HL-60 (cell line): Measurements from ENCODE around the gene TAT.
"Not testable (repeated sequence)": the region's sequence is repeated elsewhere in the genome, so short reads cannot be mapped to it uniquely, and the experiment has no call there.

Experiments
- DNase-seq, 2 experiments: peaks; one replicate each; pipeline ENCODE4 v3.0.0-alpha.2; 2010 to 2020; ENCODE audit warnings: low read depth in 1 of 2, low spot score in 1 of 2
- H3K27ac ChIP-seq: fragments of 250-450 bp; sonication (Bioruptor Pico); replicated peaks from 2 replicates; pipeline ENCODE4 v1.5.1; 2020; ENCODE audit warnings: mild to moderate bottlenecking, moderate library complexity
- H3K27me3 ChIP-seq: fragments of 250-450 bp; sonication (Bioruptor Pico); 2 replicates; pipeline ENCODE4 v1.5.1; 2021; ENCODE audit warnings: mild to moderate bottlenecking, moderate library complexity; ENCODE audit not compliant: insufficient read depth, poor library complexity, severe bottlenecking
- H3K4me3 ChIP-seq: replicated peaks from 2 replicates; pipeline ENCODE4 v1.5.1; 2011; ENCODE audit warnings: mild to moderate bottlenecking, control low read depth, low read length; ENCODE audit not compliant: insufficient read depth
- CTCF ChIP-seq: IDR thresholded peaks from one replicate; pipeline ENCODE4 v1.5.1; 2011; ENCODE audit warnings: low read length, control low read depth, inconsistent platforms; ENCODE audit not compliant: insufficient read depth
- GABPA ChIP-seq: IDR thresholded peaks from 2 replicates; pipeline ENCODE4 v1.6.1; 2012; ENCODE audit warnings: low read depth
- POLR2AphosphoS5 ChIP-seq: IDR thresholded peaks from 2 replicates; pipeline ENCODE4 v1.6.1; 2012; ENCODE audit warnings: low read depth
- REST ChIP-seq: IDR thresholded peaks from 2 replicates; pipeline ENCODE4 v1.6.1; 2012; ENCODE audit warnings: low read depth; ENCODE audit not compliant: insufficient replicate concordance
- SPI1 ChIP-seq: IDR thresholded peaks from 2 replicates; pipeline ENCODE4 v1.6.1; 2012; ENCODE audit warnings: low read depth, mild to moderate bottlenecking, borderline replicate concordance

The TAT gene

GRCh38 chr16:71590584-71590983 lies 13.7 kb upstream of the TAT start:
- peaks cover 6% of the 10 kb centered on the region for H3K27me3 ChIP-seq
- no peak for DNase-seq
- no peak overlapping the region for H3K4me3 ChIP-seq
- no peak for TF ChIP-seq SPI1
- TF ChIP-seq POLR2AphosphoS5, result no peak
- TF ChIP-seq GABPA, result no peak
- TF ChIP-seq REST, result no peak
- TF ChIP-seq CTCF, result no peak
- no peak overlapping the region for H3K27ac ChIP-seq

- not testable (repeated sequence) for H3K27me3 ChIP-seq, H3K27ac ChIP-seq, DNase-seq, H3K4me3 ChIP-seq
These were observed 13.2 kb upstream of the TAT start for GRCh38 chr16:71590071-71590470.

GRCh38 chr16:71589334-71589733 lies 12.4 kb upstream of the TAT start:
- peaks cover 12% of the 10 kb centered on the region for H3K27me3 ChIP-seq
- not testable (repeated sequence) for DNase-seq, H3K27ac ChIP-seq, H3K4me3 ChIP-seq

GRCh38 chr16:71585318-71585703 lies 8.4 kb upstream of the TAT start:
- Histone ChIP-seq H3K4me3 (no peak overlapping the region), H3K27me3 (peaks cover 12% of the 10 kb centered on the region), H3K27ac (no peak overlapping the region)
- no peak for DNase-seq
- no peak for TF ChIP-seq CTCF
- TF ChIP-seq SPI1, result no peak
- no peak for TF ChIP-seq REST
- TF ChIP-seq POLR2AphosphoS5, result no peak
- no peak for TF ChIP-seq GABPA

- Histone ChIP-seq H3K4me3 (no peak overlapping the region), H3K27me3 (peaks cover 12% of the 10 kb centered on the region), H3K27ac (no peak overlapping the region)
- DNase-seq, result no peak
- TF ChIP-seq REST (no peak), SPI1 (no peak), CTCF (no peak), POLR2AphosphoS5 (no peak), GABPA (no peak)
These were observed 7.8 kb upstream of the TAT start for GRCh38 chr16:71584543-71585317.

- H3K4me3 ChIP-seq, H3K27ac ChIP-seq, DNase-seq: not testable (repeated sequence)
- H3K27me3 ChIP-seq, result peaks cover 14% of the 10 kb centered on the region
These were observed 5.6 kb upstream of the TAT start for GRCh38 chr16:71582553-71582848.
